ENCODE data around the gene CDH26.
"Not testable (repeated sequence)": the region's sequence is repeated elsewhere in the genome, so short reads cannot be mapped to it uniquely, and the experiment has no call there.

CDH26 gene

DNA sequence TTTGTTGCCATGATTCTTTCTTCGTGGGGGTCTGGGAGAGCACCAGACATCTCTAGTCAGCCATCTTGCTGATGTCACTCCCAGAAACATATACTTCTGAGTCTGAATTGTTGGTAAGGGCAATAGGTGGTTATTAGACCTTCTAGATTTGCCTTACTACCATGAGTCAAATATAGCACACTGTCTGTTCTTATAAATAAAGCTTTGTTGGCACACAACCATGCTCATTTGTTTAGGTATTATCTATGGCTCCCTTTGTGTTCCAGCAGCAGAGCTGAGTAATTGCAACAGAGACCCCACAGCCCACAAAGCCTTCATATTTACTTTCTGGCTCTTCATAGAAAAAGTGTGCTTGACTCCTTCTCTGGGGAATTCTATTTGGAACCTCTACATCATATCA, 62.9 kb downstream of the CDH26 start:
- DNase-seq, result no peak

DNA sequence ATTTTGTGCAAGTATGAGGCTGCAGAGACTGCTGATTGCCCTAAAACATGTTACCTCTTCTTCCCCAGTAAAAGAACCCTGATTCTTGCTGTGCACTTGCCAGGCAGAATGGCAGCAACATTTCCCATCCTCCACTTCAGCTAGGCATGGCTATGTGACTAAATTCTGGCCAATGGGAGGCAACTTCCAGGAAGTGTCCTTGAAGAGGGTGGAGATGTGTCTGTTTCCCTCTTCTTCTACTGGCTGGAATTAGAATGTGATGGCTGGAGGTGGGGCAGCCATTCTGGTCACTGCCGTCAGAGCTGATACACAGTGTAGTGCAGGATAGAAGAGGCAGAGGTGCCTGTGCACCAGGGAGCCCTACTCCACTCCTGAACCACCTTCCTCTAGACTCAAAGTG, 64.6 kb downstream of the CDH26 start:
- DNase-seq, result no peak

DNA sequence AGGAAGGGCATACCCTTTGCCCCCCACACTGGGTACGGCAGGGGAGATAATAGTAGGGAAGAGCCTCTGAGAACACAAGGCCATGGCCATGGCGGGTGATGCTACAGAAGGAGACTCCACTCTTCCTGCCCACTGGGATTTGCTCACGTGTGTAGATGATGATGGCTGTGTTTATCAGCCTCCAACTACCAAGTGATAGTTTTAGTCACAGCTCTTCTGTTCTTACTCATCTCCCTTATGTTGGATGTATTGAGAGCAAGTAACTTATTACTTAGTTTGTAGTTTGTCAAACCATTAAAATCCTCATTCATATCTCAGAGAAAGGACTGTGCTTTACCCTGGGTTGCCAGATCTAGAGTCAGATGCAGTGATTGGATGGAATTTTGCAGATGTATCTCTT, 66.0 kb downstream of the CDH26 start:
- DNase-seq, result no peak

DNA sequence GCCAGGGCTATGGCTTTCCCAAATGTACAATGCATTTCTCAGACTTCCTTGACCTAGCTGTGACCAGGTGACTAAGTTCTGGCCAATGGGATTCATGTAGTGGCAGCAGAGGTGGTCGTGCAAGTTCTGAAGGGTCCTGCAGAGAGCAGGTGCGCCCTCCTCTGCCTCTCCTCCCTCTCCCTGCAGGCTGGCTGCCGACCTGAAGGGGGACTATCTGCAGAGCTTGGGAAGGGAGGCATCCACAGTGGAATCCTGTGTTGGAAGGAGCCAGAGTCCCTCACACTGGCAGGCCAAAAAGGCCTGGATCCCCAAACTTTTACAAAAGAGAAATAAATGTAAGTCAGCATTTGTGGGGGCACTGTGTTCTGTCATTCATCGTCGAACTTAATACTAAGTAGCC, 66.6 kb downstream of the CDH26 start:
- no peak for DNase-seq

DNA sequence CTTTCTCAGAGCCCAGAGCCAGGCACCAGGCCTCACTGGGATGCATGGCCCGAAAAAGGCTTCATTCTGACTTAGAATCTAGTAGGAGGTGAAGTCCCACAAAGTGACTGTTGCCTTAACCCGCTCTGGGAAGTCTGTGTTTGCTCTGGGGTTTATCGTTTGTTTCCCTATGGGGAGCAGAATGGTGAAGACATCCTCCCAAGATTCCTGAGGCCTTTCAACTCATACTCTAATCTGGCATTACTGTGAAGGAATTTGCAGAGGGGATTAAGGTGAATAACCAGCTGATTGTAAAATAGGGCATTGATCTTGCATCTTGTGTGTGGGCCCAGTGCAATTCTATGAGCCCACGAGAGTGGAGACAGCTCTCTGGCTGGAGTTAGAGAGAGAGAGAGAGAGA, 67.8 kb downstream of the CDH26 start:
- no peak for DNase-seq

DNA sequence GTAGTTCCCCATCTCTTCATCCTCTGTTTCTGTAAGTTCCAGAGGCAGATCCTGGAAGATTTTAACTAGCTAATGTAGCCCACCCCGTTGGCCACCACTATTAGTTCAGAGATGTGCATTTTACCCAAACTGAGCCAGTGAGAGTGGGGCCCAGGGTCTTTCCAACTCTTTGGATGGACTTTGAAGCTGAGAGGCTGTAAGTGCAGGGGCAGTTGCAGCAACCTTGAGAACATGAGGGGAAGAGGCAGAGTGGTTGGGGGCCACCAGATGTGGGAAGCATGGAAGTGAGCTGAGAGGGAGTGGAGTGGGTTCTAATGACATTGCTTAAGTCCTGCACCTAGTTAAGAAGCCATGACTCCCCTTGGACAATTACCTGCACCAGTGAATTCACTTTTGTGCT, 72.2 kb downstream of the CDH26 start:
- no peak for DNase-seq

DNA sequence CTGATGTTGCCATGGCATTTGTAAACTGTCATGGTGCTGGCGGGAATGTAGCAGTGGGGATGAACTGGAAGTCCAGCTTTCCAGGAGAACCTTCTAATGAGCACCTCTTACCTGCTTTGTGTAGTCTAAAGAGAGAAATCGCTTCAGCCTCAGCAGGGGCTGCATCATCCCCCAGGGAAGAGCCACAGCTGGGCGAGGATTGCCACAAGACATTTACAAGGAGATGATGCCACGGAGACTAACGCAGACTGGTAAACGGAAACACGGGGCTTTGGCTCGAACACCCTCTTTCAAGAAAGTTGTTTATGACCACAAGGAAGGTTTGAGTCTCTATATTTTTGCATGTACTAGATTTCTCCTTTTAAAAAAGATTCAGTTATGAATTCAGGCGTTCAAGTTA, 72.9 kb downstream of the CDH26 start:
- DNase-seq, result no peak

DNA sequence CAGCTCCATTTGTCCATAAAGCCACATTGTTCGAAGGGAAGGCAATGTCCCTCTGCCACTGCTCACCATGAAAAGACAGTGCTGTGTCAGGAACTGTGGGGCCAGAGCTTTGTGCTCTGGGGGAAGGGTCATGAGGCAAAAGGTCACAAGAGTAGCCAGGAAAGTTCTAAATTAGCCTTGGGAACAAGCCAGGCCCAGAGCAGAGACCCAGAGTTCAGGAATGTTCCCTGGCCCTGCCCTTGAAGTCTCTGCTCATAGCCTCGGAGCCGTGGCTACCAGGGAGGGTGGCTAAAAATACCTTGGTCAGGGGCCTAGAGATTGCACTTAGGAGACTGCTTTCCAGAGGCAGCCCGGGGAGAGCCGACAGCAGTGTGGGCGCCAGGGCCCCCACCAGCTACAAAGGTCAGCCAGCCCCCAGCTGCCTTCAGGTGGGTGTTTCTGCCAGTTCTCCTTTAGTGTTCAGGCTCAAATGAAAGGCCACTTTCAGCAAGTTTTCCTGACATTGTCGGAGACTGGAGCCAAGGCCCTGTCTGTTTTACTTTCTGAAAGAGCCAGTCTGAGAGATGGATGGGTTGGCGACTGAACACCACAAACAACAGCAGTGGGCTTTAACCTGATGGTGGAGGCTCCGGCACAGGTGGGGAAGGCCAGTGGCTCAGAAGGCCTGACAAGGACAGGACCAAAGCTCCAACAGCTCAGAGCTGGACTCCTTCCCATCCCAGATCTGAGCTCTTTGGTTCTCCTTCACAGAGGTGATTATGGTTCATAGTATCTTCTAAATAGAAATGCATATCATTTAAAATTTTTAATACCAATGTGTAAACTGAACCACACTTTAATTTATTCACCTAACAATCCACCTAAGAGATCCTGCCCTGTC, 76.2 kb downstream of the CDH26 start:
- DNase-seq, result no peak

DNA sequence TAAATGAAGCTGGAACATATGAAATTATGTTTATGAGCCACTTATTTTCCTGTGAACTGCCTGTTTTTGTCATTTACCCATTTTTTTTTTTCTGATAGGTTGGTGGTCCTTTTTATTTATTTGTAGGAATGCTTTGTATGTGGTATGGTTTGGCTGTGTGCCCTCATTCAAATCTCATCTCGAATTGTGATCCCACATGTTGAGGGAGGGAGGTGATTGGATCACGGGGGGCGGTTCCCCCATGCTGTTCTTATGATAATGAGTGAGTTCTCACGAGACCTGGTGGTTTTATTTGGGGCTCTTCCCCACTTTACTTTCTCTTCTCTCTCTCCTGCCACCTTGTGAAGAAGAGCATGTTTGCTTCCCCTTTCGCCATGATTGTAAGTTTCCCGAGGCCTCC, 77.3 kb downstream of the CDH26 start:
- no peak for DNase-seq

DNA sequence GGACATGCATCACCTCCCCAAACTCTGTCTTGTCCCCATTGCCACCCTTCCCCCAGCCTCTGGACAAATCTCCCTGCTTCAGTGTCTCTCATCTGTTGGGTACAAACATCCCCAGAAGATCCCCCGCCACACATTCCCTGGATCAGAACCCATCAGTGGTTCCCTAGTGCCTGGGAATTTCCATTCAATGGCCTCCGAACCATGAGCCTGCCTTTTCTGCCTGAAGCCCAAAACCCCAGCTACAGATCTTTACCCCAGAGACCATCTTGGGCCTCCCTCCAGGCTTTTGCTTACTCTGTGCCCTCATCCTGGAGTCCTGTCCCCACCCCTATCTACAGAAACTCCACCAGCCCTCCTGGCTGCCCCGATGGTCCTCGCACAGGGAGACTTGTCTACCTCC, 78.1 kb downstream of the CDH26 start:
- DNase-seq, result no peak

DNA sequence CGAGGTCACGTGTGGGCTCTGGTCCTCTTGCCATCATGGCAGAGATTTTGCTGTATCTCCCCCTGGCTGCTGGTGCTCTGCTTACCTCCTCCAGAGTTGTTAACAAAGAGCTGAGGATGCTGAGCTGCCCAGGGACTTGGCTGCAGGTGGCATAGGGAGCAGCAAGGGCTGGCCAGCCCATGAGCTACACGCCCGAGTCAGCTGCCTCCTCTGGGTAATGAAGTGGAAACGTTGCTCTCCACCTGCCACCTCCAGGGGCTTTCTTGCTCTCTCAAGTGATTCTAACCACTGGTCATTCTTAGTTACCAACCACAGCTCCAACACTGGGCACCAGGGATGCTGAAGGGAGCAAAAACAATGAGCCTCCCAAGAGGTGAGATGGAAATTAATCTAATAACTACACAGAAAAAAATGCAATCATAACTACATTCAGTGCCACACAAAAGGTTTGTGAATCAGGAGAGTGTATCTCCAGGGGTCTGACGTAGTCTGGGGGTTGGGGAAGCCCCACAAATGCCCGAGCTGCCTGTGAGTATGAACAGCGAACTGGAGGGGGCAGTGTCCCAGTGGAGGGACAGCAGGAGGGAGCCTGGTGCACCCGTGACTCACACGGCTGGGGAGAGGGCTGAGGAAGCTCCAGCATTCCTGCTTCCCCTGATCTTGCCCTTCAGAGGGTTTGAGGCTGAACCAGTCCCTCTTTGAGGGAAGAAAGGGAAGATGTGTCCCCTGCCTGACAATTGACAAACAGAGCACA, 78.7 kb downstream of the CDH26 start:
- no peak for DNase-seq

DNA sequence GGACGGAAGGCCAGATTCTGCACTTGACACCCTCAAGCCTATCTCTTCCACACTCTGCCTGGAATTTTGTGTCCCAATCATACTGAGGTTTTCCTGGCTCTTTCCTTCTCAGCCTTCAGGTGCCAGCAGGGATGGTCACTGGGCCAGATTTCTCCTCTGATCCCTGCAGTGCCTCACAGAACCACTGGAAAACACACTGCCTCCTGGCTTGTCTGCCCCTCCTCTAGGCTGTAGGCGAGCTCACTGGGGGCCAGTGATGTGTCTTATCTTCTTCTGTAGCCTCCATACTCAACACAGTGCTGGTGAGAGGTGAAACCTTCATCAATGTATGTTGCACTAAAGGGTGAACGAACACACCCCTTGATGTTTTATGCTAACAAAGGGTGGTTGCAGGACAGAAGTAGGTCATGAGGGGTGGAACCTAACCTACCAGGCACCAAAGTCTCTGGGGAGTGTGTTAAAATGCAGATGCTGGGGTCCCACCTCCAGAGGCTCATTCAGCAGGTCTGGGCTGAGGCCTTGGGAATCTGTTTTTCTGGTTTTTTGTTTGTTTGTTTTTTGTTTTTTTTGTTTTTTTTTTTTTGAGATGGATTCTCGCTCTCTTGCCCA, 80.3 kb downstream of the CDH26 start:
- no peak for DNase-seq

DNA sequence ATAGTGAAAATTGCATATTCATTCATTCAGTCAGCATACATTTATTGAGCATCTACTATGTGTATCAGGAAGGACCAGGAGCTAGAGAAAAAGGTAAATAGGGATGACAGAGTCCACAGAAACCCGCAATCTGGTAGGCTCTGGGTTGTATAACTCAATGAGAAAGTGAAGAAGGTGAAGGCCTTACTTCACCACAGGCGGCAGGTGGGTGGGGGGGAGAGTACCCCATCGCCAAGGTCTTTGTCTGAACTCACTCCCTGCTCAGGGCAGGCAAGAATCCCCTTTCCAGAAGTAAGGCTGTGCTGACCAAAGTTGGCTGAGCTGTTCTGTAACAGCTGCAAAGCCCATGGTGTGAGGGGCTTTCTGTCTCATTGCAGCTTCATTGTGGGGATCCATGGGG, 81.3 kb downstream of the CDH26 start:
- no peak for DNase-seq

DNA sequence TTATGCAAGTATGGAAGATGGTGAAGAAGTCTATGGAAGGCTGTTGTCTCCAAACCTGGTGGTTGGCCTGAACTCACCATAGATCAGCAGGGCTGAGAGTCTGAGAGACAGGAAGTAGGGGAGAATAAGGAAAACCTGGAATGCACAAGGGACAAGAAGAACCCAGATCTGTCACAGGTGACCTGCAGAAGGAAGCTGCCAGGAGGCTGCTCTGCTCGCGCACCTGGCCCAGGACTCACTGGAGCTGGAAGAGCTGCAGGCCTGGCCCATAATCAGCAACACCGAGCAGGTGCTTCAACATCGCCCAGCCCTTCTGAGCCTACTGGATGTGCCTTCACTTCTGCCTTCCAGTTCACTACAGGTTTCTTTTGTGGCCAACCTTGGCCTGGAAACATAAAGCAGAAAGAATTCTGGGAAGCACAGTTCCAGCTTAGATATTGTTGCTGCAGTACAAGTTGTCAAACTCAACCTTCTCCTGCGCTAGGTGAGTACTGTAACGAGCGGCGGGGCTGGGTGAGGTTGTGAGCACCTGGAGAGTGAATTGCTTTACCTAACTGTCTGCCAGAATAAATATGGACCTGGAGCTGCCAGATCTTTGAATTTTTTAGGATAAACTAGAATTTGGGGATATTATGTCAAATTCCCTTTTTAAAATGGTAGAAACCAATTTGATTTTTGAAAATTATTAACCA, 82.4 kb downstream of the CDH26 start:
- DNase-seq, result no peak

DNA sequence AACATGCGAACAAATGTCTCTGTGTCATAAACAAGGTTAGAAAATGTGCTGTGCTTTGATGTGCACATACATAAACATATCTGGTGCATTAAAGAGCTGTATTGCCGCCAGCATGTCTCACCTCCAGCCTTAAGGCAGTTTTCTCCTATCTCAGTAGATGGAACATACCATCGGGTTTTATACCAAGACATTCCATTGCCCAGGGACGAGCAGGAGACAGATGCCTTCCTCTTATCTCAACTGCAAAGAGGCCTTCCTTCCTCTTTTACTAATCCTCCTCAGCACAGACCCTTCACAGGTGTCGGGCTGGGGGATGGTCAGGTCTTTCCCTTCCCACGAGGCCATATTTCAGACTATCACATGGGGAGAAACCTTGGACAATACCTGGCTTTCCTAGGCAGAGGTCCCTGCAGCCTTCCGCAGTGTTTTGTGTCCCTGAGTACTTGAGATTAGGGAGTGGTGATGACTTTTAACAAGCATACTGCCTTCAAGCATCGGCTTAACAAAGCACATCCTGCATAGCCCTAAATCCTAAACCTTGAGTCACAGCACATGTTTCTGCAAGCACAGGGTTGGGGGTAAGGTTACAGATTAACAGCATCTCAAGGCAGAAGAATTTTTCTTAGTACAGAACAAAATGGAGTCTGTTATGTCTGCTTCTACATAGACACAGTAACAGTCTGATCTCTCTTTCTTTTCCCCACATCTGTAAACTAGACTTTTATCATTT, 83.4 kb downstream of the CDH26 start:
- DNase-seq, result not testable (repeated sequence)

DNA sequence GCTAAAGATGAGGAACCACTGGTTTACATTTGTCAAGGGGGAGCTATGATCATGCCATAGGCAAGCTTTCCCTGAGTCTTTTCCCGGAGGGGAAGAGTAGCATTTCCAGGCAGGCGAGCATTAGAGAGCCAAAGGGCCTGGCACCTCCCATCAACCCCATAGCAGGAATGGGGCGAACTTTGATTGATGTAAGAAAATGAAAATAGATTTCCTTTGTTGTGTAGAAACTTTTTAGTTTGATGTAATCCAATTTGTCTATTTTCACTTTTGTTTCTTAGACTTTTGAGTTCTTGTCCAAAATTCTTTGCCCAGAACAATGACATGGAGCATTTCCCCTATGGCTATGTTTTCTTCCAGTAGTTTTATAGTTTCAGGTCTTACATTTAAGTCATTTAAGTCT, 85.2 kb downstream of the CDH26 start:
- no peak for DNase-seq

DNA sequence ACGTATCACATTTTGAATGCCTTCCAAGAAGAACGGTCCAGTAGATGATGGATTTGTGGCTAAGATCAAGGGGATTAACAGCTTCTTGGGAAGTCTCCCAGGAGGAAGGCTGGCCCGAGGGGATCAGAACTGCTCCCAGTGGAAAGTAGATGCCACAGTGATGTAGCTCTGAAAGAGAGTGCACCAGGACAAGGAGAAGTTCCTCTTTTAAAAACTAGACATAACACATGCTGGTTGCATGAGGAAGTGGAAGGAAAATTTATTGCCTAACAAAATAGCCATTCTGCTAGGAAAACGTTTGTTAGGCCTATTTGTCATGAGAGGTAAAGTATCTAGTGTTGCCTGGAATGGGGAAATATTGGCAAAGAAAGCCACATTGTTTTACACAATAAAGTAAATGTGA, 87.8 kb downstream of the CDH26 start:
- no peak for DNase-seq

DNA sequence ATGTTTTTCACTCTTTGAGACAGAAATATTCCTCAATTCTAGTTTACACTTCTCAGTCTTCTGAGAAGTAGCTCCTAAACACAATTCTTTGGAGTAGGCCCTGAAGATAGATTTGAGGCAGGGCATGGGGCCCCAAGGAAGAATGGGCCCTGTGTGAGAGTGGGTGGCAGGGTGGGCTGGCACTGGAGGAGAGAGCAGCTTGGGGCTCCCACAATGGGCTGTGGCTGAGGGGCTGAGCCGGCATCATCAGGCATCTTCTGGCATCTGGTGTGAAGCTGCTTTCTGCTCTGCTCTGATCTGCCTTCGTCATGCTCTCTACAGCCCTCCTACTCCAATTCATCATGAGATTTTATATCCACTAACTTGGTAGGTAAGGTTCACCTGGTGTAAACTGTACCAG, 88.2 kb downstream of the CDH26 start:
- no peak for DNase-seq

DNA sequence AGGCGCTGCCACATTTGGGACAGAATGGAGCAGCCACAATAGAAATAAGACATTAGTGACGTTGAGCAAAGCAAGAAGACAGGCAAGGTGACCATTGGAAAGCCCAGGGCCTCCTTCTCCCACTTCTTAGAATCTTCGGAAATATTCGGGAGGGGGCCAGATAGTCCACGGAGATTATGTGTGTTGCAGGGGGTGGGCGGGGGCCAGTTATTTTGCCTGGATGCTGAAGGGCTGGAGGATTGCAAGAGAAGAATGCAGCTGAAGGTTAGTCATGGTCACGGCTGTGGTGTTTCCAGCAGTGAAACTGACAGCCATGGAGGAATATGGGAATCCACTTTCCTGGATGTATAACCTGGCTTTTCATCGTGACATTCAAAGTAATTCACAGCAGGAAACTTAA, 88.6 kb downstream of the CDH26 start:
- no peak for DNase-seq

DNA sequence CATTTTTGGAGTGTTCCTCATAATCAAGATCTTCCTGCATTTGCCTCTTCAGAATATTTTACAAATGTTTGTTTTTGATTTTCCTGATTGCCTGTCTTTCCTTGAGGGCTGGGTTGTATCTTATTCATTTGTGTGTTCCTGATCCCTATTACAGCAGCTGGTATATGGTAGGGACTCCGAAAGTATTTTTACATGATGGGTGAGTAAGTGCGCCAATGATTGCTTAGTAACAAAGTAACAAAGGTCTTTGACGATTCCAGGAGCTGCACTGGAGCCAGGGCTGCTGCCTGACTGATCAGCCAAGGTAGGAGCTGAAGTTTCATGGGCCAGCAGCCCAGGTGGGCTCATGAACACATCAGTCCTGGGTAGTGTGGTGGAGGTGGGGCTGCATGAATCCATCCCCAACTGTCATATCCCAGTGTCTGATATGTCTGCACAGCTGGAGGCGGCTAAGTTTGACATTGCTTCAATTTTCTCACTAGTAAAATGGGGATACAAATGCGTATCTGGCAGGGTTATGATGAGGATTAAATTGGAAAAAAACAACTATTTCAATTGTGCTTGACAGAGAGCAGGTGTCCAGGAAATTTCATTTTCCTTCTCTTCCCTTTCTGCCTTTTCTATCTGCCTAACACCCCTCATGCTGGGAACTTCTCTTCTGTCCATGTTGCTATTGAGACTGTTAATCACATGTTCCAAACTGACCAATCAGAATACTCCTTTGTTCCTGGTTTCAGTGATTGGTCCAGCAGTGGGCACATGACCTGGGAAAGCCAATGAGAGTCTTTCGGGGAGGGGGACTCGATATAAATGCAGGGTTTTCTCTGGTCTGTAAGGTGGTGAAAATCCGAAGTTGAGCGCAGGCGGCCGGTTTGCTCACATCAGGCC, 90.7 kb downstream of the CDH26 start:
- no peak for DNase-seq

DNA sequence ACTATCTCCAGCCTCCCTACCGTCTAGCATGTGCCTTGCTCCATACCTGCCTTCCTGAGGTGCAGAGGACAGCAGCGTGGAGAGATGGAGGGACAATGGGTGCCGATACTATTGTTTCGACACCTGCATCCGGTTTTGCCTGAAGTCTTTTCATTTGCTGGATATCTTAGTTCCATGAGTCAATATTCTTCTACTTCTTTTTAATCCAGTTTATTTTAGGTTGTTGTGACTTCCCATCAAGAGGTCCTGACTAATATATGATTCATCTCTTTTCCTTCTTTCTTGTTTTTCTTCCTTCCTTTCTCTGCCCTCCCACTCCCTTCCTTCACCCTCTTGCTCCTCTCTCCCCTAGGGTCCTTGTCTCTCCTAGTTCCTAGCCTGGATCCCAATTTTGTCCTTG, 91.4 kb downstream of the CDH26 start:
- no peak for DNase-seq
